ENCODE results near the gene MBP.

MBP gene

DNA sequence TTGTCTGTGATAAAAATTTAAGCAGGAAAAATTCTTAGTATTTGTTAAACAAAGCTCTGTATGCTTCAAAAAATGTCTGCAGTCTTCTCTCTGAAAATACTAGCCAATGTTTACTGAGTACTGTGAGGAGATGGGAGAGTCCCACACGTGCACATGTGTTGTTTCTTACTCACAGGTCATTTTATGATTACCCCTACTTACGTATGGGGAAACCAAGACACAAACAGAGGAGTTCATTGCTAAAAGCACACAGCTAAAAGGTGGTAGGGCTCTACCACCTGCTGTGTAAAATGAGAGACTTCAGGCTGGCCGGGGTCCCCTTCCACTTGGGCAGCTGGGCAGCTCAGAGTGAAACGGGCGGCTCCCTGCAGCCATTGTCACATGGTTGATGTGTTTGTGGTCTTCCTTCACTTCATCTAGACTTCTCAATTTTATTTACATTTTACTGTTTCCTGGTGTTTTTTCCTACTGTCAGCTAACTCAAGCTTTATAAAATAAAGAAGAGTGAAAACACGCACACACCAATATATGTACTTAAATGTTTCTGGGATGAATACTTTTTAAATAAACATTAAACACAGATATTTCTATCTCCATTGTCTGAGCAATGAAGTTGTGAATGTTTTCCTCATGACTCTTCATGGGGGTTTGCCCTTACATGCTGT, 71.2 kb downstream of the MBP start:
- no peak for DNase-seq

GRCh38 chr18:77060151-77060550, 72.4 kb downstream of the MBP start:
- DNase-seq = no peak

- DNase-seq = peak; percentile 44
Observed at GRCh38 chr18:77059294-77059916, 73.2 kb downstream of the MBP start.

DNA sequence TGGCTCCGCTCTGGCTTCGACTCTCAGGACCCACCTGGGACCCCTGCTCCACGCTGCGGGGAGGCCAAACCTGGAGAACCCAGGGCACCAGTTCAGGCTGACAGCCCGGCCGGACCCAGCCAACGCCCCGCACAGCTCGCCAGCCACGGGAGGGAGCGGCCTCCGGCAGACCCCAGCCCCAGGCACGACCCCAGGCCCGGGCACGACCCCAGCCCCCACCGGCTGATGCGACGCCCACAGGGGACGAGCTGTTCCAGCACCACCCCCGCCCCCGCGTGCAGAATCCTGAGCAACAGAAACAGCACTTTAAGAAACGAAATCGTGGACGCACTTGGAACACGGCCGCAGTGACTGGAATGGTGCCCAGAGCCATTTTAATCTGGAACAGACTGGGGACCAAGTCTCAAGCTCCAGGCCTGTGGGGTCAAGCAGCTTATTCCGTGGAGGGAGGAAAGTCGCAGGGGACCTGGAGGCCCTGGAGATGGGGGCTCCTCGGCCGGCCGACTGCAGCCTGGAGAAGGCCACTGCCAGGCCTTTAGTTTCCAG, 74.2 kb downstream of the MBP start:
- DNase-seq = no peak

DNA sequence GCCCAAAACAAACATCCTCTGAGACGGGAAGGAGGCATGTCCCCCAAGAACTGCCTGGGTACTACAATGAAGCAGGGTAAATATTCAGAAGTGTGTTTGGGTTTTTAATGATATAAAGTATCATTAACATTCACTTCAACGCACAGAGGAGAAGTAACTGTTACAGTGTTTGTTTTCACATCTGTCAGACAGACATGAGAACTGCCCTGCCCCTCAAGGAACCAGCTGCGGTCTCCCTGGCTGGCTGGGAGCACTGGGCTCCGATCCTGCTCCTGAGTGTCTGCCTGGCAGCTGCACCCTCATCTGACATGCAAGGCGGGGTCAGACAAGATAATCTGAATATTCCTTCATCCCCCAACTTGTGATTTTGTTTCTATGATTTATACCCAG, 75.6 kb downstream of the MBP start:
- no peak for DNase-seq

GRCh38 chr18:77056344-77057005, 76.1 kb downstream of the MBP start:
- no peak for DNase-seq

DNA sequence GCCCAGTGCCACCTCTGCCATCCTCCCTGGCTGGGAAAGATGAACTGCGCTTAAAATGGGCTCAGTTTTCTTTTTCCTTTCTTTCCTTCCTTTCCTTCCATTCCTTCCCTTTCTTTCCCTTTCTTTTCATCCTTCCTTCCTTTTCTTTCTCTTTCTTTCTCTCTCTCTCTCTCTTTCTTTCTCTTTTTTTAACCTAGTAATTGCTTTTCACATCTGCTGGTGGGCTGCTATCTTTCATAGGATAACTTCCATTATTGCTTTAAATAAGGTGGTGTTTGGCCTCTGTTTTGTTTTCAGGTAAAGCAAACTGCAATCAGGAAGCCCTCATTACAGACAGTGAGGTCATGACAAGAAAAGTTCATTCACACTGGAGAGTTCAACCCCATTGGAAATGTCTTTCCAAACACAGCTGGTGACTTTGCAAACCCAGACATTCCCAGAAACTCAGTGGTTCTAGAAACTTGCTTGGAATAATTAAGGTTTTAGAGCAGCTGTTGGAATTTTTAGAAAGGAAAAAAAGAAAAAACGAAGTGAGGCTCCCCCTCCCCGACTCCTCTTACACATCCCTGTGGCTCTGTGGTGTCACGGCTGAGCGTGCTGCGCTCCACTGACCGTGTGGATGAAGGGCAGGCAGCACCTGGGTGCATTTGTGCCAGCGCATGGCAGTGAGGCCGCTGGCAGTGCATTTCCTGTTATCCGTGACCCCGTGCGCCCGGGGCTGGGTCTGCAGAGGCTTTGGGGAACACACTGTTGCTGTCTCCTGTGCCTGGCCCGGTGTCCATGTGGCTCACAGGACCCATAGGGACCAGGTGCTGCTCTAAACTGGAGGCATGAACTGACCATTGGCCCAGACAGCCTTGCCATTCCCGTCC, 76.9 kb downstream of the MBP start:
- no peak for DNase-seq

DNA sequence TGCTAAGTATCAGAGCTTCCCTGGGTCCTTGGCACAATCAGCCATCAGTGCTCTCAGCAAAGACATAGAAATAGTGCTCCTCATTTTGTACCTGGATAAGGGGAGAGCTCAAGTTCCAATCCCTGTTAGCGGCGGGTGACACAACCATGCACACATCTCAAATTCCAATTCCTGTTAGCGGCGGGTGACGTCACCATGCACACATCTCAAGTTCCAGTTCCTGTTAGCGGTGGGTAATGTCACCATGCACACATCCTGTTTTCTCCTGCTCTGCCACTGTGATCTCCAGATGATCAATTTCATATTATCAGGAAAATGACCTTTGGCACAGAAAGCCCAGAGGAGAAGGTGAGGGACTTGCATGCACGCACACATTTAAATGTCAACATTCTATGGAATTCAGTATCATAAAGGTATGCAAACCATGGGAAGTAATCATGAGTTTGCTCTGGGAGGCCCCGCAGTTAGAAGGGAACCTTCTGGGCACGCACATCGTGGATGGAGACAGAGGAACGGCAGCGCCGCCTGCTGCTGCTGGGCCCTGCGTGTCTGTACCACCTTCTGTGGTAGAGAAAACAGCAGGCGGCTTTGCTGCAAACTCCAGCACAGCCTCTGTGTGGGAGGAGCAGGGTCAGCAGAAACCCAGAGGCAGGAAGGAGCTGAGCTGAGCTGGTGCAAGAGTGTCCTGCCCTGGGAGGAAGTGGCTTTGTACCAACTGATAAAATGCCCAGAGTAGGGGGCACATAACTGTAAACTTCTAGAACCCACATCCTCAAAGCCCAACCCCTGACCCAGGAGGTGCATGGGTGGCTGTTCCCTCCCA, 77.8 kb downstream of the MBP start:
- DNase-seq = peak; percentile 66

GRCh38 chr18:77054288-77054605, 78.3 kb downstream of the MBP start:
- no peak for DNase-seq

DNA sequence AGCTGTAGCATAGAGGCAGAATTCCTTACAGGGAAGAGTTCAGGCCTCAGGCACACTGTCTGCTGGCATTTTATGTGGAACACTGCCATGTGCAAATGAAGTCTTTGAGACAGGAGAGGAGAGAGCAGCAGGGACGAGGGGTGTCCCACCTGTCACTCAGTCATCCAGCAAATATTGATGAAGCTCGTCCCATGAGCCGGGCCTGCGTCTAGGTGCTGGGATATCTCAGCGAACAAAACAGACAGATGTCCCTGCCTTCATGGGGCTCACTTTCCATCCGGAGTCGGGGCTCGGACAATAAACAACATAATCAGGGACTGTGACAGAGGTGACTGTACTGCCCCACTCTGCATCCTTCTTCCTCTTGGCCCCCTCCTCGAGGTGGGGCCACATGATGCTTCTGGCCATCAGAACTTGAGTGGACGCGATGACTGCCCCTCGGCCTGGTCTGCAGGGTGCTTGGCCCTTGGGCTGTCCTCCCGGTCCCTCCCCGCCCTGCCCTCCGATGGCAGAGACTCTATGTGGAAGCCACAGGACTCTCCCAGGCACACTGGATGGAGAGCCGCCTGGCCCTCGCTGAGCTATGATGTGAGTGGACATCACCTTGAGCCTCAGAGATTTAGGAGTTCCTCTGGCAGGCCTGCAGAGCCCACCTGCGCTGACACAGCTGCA, 78.8 kb downstream of the MBP start:
- no peak for DNase-seq

DNA sequence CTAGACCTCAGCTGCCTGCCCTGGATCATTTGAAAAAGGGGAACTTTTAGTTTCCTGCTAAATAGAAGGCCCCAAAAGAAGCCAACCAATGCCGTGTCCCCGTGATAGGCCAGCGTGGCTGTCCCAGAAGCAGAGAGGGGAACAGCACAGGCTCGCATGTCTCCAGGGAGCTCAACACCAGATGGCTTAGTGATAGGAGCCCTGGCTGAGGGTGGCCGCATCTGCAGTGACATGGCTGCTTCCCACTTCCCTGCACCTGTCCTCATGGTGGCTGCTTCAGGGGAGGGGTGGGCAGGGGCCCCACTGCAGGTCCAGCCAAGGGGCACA, 79.6 kb downstream of the MBP start:
- no peak for DNase-seq

- no peak for DNase-seq
Observed at GRCh38 chr18:77052297-77052982, 80.1 kb downstream of the MBP start.

DNA sequence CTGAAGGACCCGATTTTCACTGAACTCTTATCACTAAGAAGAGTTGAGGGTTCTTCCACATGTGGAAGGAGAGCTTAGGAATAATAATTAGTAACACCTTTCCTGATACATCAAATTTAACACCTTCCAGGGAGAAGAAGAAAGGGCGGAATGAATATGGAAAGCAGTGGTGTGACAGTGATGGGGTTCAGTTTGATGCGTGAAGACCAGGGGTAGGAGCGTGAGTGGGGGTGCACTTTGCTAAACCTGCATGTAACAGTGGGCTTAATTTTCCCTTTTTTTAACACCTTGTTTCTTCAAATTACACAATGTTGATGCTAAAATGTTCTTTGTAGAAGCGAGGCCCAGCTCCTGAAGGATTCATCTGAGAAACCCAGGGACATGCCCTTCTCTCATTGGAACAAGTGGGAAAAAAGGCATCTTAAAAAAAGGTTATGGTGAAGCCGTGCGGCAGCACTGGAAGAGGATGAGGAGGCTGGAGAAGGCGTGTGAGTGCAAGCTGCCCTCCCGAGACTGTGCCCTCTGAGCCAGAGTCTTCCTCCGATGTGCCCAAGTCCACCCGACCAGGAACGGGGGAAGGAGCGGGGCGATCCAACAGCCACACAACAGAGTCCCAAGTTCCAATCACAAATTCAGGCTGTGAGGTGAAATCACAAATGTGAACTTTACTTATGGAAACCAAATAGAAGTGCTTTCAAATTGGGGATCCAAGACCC, 80.8 kb downstream of the MBP start:
- no peak for DNase-seq

DNA sequence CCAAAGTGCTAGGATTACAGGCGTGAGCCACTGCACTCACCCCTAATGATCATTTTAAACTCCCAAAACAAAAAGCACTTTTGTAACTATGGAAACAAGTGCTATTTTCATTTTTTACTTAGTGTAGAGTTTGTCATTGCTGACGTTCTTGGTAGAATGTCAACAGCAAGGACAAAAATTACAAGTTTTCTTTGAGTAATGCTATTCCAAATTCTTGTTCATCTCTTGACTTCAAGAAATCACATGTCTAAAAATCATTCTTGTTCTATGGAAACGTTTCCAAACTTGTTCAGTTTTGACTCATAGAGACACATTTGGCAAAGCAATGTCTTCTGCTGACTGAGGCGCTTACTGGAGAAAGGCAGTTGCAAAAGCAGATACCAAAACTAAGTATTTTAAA, 82.6 kb downstream of the MBP start:
- DNase-seq = no peak

- DNase-seq = no peak
Observed at GRCh38 chr18:77047803-77048419, 84.7 kb downstream of the MBP start.

DNA sequence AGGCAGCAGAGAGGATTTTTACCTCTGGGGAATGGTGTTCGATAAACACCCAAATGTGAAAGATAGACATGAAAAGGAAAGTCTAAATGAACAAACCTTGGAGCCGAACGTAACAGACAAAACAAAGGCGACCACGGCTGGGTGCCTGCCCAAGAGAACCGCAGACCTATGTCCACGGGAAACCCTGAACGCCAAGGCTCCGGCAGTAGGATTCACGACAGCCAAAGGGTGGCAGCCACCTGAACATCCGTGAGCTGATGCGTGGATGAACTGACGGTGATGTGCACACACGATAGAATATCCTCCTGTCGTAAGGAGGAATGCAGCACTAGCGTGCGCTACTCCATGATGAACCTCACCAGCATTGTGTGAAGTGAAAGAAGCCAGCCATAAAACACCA, 85.6 kb downstream of the MBP start:
- DNase-seq = no peak

DNA sequence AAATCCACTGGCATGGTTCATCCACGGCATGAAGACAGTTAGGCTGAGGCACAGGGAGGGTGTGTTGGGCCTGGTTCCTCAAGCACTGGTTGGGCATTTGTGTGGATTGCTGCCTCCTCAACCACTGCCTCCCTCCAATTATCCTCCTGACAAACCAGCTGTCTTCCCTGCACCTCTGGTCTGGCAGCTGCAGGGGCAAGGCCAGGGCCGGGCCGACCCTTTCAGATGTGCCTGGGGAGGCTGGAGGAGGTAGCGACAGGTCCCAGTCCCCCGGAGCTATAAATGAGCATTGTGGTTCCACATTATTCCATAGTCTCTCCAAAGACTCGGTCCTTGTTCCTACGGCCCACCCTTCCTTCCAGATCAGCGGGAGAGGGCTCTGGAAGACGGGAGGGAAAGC, 86.2 kb downstream of the MBP start:
- DNase-seq = no peak

DNA sequence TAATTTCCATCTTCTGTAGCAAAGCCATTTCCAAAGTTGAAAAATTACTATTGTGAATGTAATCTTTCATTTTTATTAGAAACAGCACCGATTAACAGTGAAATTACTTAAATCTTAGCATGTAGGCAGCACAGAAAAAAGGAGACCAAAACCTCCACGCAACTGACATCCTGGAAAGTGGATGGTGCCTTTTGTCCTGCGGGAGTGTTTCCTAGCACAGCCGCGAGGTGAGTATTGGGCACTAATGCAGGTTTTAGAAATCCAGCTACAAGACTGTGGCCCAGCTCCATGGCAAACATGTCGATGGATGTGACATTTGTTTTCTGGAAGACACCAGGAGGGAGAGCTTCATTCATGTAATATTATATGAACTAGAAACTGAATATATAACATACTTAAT, 86.9 kb downstream of the MBP start:
- no peak for DNase-seq

- no peak for DNase-seq
Observed at GRCh38 chr18:77044866-77045664, 87.5 kb downstream of the MBP start.
